RPMI8226 (cell line): ENCODE measurements around the gene PSMC1.

Source experiments
- DNase-seq: peaks from one replicate; pipeline ENCODE4 v3.0.0-alpha.2; 2015

Gene PSMC1

DNA sequence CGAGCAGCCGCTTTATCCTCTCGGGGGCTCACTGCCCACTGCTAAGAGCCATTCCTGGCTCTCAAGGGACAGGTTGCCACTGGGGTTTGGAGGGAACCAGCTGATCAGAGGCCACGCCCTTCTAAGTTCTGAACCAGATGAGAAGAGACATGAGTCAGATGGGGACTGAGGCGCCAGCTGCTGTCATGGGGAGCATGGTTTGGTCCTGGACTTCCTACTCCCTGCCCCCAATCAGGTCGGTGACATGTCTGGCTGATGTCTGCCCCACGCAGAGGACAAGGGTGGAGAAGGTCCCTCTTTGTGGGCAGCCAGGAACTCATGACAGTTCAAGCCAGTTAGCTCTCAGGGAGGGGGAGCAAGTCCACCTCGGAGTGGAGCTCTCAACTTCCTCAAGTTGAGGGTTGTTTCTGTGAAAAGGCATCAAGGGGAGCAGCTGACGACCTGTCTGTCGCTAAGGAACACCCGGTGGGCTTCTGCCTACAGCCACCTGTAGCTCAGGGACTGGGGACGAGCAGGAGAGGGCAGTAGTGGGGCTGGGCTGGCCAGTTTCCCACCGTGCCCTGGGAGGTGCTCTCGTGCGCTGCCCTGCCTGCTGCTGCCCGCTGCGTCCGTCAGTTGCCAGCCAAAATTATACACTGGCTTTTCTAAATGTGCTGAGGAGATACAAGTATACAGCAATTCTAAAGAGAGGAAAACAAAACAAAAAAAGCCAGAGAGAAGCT lies 20.5 kb downstream of the PSMC1 start:
- DNase-seq: no peak

DNA sequence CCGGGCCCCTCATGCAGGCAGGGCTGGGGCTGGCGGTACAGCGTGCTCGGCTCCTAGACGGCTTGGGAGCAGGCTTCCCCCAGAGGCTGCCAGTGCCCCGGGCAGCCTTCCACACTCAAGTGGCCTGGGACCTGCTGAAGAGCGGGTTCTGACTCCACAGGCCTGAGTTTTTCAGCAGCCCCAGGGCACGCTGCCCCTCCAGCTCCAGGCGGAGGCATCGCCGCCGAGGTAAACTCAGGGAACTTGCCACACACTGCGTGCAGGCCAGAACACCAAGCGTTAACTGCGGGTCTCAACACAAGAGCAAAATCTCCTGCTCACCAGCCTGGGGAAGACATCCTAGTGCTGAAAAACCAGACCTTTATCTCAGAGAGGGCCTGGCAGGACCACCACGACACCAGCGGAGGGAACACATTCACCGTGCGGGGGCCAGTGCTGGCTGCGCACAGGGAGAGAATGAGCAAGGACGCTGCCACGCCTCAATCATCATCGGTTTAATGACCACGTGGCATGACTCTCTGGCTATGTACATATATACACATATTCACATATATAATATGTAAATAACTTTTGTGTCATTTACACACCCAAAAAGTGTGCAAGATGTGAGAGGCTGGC lies 21.3 kb downstream of the PSMC1 start:
- DNase-seq: no peak

DNA sequence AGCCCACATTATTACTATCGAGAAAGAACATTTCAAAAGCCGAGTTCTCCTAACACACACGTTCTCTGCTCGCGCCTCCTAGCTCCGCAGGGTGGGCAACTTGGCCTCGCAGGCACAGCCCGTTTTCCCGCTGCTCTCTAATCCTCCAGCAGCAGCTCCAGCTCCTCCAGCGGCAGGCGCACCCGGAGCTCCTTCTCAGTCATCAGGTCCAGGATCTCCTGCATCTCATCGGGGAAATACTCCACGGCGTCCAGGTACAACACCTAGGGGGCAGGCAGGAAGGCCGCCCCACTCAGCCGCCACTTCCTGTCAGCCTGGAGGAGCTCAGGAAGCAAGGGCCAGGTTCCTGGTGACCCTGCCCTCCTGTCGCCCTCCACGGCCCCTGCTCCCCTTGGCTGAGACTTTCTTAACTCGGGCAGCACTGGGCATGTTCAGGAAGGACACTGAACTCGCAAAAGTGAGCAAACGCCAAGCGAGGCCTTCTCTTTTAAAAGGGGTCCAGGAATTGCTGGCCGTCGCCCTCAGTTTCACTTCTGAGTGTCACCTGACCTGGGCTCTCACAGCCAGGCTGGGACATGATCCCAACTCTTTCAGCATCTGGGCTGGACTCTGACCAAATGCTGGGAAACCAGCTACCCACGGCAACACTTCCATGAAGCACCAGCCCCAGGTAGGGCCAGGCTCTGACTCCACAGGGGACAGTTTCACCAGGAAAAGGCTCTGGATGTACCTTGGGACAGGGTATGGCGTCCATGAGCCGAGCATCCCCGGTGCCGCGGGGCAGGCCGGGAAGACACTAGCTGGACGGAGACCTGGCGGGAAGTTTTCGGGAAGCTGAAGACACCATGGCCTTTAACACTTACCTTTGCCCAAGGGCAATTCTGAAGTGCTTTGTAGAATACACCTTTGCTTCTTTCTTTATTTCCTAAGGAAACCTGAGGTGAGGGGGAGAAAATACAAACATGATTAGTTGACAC lies 22.1 kb downstream of the PSMC1 start:
- no peak for DNase-seq

DNA sequence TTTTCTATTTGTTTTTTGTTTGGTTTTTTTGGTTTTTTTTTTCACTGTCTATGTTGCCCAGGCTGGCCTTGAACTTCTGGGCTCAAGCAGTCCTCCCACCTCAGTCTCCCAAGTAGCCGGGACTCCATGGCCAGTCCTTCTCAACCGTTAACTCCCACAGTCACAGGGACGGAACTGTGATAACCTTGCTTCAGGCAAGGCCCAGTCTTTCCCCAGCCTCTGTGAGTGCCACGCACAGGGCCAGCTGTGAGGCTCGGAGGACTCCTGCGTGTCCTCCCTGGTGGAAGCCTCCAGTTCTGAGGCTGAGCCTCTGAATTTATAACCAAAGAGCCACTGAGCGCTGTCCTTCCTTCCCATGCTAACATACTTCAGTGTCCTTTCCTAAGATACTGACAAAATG lies 23.7 kb downstream of the PSMC1 start:
- no peak for DNase-seq

DNA sequence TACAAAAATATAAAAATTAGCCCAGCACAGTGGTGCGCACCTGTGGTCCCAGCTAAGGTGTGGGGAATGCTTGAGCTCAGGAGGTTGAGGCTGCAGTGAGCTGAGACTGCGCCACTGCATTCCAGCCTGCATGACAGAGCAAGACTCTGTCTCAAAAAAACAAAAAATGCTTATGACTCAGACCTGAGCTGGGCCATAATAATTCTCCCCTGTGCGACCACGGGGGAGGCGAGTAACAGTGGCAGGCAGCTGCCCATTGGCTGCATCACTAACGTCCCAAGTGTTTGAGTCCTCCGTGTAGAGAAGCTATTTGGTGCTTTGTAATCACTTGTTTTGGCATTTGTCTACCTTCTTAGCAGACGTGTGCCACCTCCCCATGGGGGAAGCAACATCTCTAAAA lies 24.9 kb downstream of the PSMC1 start:
- DNase-seq: no peak

- DNase-seq: no peak
Observed at GRCh38 chr14:90281756-90282155, 25.4 kb downstream of the PSMC1 start.

GRCh38 chr14:90287791-90288190 lies 31.4 kb downstream of the PSMC1 start:
- no peak for DNase-seq

GRCh38 chr14:90288651-90289355 lies 32.5 kb downstream of the PSMC1 start:
- no peak for DNase-seq

- DNase-seq: no peak
Observed at GRCh38 chr14:90290337-90291011, 34.1 kb downstream of the PSMC1 start.

DNA sequence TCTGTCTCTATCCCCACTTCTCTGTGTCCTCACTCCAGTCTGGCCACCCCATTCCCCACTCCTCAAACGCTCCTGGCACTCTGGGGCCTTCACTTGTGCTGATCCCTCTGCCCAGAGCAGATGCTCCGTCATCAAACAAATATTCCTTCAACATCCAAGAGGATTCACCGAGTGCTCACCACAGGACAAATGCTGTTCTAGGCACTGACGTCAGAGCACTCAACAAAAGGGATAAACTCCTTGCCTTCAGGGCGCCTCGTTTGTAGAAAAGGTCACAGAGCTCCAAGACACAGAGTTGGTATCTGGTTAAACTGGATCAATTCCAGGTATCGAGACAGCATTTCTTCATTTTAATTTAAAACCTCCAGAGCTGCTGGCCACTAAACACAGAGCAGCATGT lies 35.3 kb downstream of the PSMC1 start:
- no peak for DNase-seq

DNA sequence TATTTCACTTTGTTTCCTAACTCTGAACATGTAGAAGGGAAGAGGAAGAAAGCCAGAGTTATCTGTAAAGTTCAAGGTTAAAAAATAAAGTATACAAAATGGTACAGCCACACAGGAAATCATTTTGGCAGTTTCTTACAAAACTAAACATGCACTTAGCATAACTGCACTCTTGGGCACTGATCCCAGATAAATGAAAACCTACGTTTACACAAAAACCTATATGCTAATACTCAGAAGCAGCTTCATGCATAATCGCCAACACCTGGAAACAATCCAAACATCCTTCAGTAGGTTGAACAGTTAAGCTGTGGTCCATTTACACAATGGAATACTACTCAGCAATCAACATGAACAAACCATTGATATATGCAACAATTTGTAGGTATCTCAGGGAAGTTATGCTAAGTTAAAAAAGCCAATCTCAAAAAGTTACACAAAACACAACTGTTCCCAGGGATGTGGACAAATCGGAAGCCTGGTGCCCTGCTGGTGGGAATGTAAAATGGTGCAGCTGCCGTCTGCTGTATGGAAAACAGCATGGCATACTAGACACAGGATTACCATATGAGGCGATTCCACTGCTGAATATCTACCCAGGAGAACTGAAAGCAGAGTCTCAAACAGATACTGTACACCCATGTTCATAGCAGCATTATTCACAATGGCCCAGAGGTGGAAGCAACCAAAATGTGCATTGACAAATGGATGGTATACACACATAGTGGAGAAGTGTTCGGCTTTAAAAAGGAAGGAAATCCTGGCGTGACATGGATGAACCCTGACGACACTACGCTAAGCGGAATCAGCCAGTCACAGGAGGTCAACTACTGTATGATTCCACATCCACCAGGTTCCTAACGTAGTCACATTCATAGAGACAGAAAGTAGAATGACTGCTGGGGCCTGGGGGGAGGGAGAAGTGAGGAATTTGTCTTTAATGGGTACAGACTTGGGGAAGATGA lies 37.7 kb downstream of the PSMC1 start:
- DNase-seq: no peak

- no peak for DNase-seq
Observed at GRCh38 chr14:90294872-90295271, 38.5 kb downstream of the PSMC1 start.

DNA sequence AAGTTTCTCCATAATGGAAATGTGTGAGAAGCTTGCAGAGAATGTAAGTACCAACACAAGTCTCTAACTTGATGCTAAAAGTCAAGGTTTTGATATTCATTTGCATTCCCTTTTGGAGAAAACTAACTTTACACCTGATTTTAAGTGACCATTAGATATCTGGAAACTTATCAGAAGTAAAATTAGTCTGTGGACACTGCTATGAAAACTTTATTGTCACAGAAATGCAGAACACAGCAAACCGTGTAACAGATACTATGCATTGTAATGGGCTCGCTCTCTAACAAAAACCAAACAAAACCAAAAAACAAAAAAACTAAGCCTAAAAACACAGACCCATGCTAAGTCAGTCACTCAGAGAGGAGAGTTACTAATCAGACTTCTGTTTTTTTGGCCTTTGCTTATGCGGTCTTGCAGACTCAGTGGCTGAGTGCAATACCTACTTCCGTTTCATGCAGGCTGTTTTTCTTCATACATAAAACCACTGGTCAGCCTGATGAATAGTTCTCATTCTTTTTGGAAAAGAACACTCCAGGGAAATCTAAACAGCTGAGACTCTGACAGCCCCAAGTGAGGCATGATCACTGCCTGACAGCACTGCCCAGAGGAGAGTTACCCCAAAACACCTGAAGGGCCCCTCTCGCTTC lies 39.6 kb downstream of the PSMC1 start:
- DNase-seq: no peak

DNA sequence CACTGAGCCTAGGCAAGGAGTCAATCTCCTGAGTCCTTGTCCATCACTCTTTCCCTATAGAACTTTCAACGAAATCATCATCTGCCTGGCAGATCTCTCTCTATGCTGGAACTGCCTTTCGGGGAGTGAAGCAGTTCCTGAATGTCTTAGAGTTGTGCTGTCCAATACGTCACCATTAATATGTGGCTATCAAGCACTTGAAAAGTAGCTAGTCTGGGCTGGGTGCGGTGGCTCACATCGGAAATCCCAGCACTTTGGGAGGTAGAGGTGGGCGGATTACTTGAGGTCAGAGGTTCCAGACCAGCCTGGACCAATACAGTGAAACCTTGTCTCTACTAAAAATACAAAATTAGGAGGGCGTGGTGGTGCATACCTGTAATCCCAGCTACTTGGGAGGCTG lies 40.3 kb downstream of the PSMC1 start:
- DNase-seq: no peak

- no peak for DNase-seq
Observed at GRCh38 chr14:90297876-90298629, 41.7 kb downstream of the PSMC1 start.

GRCh38 chr14:90299408-90299807 lies 43.1 kb downstream of the PSMC1 start:
- DNase-seq: no peak

DNA sequence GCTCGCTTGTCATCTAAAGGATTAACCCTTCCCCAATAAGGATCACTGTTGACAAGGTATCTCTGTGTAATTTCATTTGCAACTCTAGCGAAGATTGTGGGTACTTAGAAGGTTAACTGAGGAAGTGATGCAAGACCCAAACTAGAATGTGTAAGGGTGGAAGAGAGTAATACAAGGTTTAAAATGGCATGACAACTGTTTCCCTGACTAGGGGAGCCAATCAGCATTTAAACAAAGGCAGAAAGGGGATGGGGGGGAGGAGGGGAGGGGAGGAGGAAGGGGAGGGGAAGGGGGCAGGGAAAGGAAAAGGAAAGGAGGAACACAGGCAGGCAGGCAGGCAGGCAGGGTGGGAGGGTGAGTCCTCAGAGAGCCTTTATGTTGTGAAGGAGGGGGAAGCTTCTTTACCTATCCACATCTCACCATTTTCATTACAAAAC lies 44.3 kb downstream of the PSMC1 start:
- DNase-seq: no peak

DNA sequence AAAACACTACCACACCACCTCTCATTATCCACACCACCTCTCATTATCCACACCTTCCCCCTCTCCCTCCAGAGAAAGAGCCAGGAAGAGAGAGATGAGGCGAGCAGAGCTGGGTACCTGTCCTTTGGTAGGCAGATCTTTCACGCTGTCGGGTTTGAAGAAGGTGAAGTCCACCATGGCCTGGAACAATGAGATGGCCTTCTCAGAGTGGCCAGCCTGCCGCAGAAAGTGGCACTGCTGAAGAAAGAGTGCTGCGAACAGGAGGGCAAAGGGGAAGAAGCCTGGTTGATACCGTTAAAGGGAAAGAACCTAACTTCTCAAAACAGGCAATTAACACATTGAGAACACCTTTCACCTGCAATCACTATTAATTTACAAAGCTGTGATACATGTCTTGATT lies 44.8 kb downstream of the PSMC1 start:
- no peak for DNase-seq

GRCh38 chr14:90301668-90302090 lies 45.3 kb downstream of the PSMC1 start:
- DNase-seq: peak; percentile 16
